GM18519 (cell line): ENCODE results near the gene PKP1.

ENCODE experiments used
- ATAC-seq: cut with Tn5 transposase; IDR thresholded peaks from one replicate; pipeline ENCODE4 v1.9.1; 2021; ENCODE audit warnings: mild to moderate bottlenecking, moderate library complexity; ENCODE audit not compliant: unreplicated experiment, low FRiP score

Gene PKP1

GRCh38 chr1:201346337-201346939 is 63.1 kb downstream of the PKP1 start:
- ATAC-seq = no peak

- no peak for ATAC-seq
Observed at GRCh38 chr1:201346987-201347386, 63.7 kb downstream of the PKP1 start.

GRCh38 chr1:201347498-201348210 is 64.3 kb downstream of the PKP1 start:
- ATAC-seq = no peak

GRCh38 chr1:201348211-201348566 is 64.9 kb downstream of the PKP1 start:
- ATAC-seq = no peak

- ATAC-seq = no peak
Observed at GRCh38 chr1:201349092-201349491, 65.8 kb downstream of the PKP1 start.

- ATAC-seq = no peak
Observed at GRCh38 chr1:201350361-201350725, 67.0 kb downstream of the PKP1 start.

GRCh38 chr1:201350884-201351283 is 67.6 kb downstream of the PKP1 start:
- ATAC-seq = no peak

- no peak for ATAC-seq
Observed at GRCh38 chr1:201351617-201352016, 68.3 kb downstream of the PKP1 start.

- ATAC-seq = no peak
Observed at GRCh38 chr1:201353186-201353940, 70.1 kb downstream of the PKP1 start.

GRCh38 chr1:201354151-201354900 is 71.0 kb downstream of the PKP1 start:
- no peak for ATAC-seq

- ATAC-seq = no peak
Observed at GRCh38 chr1:201354901-201355295, 71.6 kb downstream of the PKP1 start.

- no peak for ATAC-seq
Observed at GRCh38 chr1:201355471-201355870, 72.2 kb downstream of the PKP1 start.

GRCh38 chr1:201356236-201356635 is 72.9 kb downstream of the PKP1 start:
- no peak for ATAC-seq

- no peak for ATAC-seq
Observed at GRCh38 chr1:201356701-201357100, 73.4 kb downstream of the PKP1 start.

GRCh38 chr1:201357211-201357610 is 73.9 kb downstream of the PKP1 start:
- no peak for ATAC-seq

- ATAC-seq = no peak
Observed at GRCh38 chr1:201357636-201358348, 74.5 kb downstream of the PKP1 start.

- no peak for ATAC-seq
Observed at GRCh38 chr1:201358596-201358995, 75.3 kb downstream of the PKP1 start.

GRCh38 chr1:201359031-201359872 is 75.9 kb downstream of the PKP1 start:
- ATAC-seq = no peak

GRCh38 chr1:201359873-201360210 is 76.5 kb downstream of the PKP1 start:
- ATAC-seq = no peak

GRCh38 chr1:201360486-201360885 is 77.2 kb downstream of the PKP1 start:
- no peak for ATAC-seq
